ENCODE data around the gene RYR3.

Gene RYR3

GRCh38 chr15:33902043-33902442 lies 591.3 kb downstream of the RYR3 start:
- Histone ChIP-seq H3K36me3 (ENCODE audit: control insufficient read depth in 1 of 2, insufficient read depth in 2 of 2, low read length in 2 of 2) (no peaks in the 10 kb centered on the region), H3K18ac (ENCODE audit: low read length) (no peak overlapping the region), H2BK5ac (ENCODE audit: low read depth, low read length, poor library complexity) (no peak overlapping the region), H3K4ac (ENCODE audit: low read depth, low read length) (no peak overlapping the region), H4K12ac (ENCODE audit: low read depth, low read length) (no peak overlapping the region), H4K91ac (ENCODE audit: low read depth, low read length) (no peak overlapping the region), H2BK120ac (ENCODE audit: insufficient read depth, low read length, poor library complexity) (no peak overlapping the region), H3K9ac (ENCODE audit: low read length) (no peak overlapping the region), H3K4me1 (ENCODE audit: control insufficient read depth in 1 of 2, insufficient read depth in 2 of 2, low read length in 2 of 2) (no peaks in the 10 kb centered on the region), H3K79me1 (ENCODE audit: low read length) (no peaks in the 10 kb centered on the region), H3K14ac (ENCODE audit: low read length) (no peak overlapping the region), H3K4me2 (ENCODE audit: low read length) (no peak overlapping the region), H2AK5ac (ENCODE audit: low read length) (no peak overlapping the region), H3K4me3 (ENCODE audit: low read depth, low read length) (no peak overlapping the region), H4K8ac (ENCODE audit: low read depth, low read length) (no peak overlapping the region), H3K9me3 (ENCODE audit: insufficient read depth, low read depth, low read length) (no peaks in the 10 kb centered on the region), H3K23ac (ENCODE audit: low read length) (no peak overlapping the region), H3K27ac (ENCODE audit: low read depth, low read length) (no peak overlapping the region), H2AFZ (ENCODE audit: insufficient read depth, low read length, poor library complexity) (no peak overlapping the region), H3K79me2 (ENCODE audit: control insufficient read depth, insufficient read depth, low read length, poor library complexity) (no peaks in the 10 kb centered on the region), H2BK12ac (ENCODE audit: low read length) (no peak overlapping the region), H3K27me3 (ENCODE audit: insufficient read depth, low read length) (no peaks in the 10 kb centered on the region)
- DNase-seq = no peak
- no CpG with 5 or more reads among the region's 1 CpG for WGBS (ENCODE audit: extremely low coverage, insufficient coverage, insufficient read length)

- no peaks in the 10 kb centered on the region for H3K79me2 ChIP-seq (ENCODE audit: control insufficient read depth, insufficient read depth, low read length, poor library complexity)
- no peak overlapping the region for H3K4ac ChIP-seq (ENCODE audit: low read depth, low read length)
- no peaks in the 10 kb centered on the region for H3K36me3 ChIP-seq (ENCODE audit: control insufficient read depth in 1 of 2, insufficient read depth in 2 of 2, low read length in 2 of 2)
- H2AK5ac ChIP-seq (ENCODE audit: low read length) = no peak overlapping the region
- DNase-seq = no peak
- no peaks in the 10 kb centered on the region for H3K27me3 ChIP-seq (ENCODE audit: insufficient read depth, low read length)
- H2BK12ac ChIP-seq (ENCODE audit: low read length) = no peak overlapping the region
- no peaks in the 10 kb centered on the region for H3K79me1 ChIP-seq (ENCODE audit: low read length)
- no peaks in the 10 kb centered on the region for H3K4me1 ChIP-seq (ENCODE audit: control insufficient read depth in 1 of 2, insufficient read depth in 2 of 2, low read length in 2 of 2)
- no peak overlapping the region for H2AFZ ChIP-seq (ENCODE audit: insufficient read depth, low read length, poor library complexity)
- H3K4me3 ChIP-seq (ENCODE audit: low read depth, low read length) = no peak overlapping the region
- H4K91ac ChIP-seq (ENCODE audit: low read depth, low read length) = no peak overlapping the region
- H2BK5ac ChIP-seq (ENCODE audit: low read depth, low read length, poor library complexity) = no peak overlapping the region
- no peaks in the 10 kb centered on the region for H3K9me3 ChIP-seq (ENCODE audit: insufficient read depth, low read depth, low read length)
- H2BK120ac ChIP-seq (ENCODE audit: insufficient read depth, low read length, poor library complexity) = no peak overlapping the region
- no peak overlapping the region for H4K12ac ChIP-seq (ENCODE audit: low read depth, low read length)
- no peak overlapping the region for H3K9ac ChIP-seq (ENCODE audit: low read length)
- no peak overlapping the region for H3K27ac ChIP-seq (ENCODE audit: low read depth, low read length)
- WGBS (ENCODE audit: extremely low coverage, insufficient coverage, insufficient read length) = no CpG with 5 or more reads among the region's 2 CpGs
- no peak overlapping the region for H3K4me2 ChIP-seq (ENCODE audit: low read length)
- no peak overlapping the region for H4K8ac ChIP-seq (ENCODE audit: low read depth, low read length)
- no peak overlapping the region for H3K23ac ChIP-seq (ENCODE audit: low read length)
- no peak overlapping the region for H3K14ac ChIP-seq (ENCODE audit: low read length)
- H3K18ac ChIP-seq (ENCODE audit: low read length) = no peak overlapping the region
These were observed 592.9 kb downstream of the RYR3 start for GRCh38 chr15:33903661-33904060.

- no peak overlapping the region for H3K14ac ChIP-seq (ENCODE audit: low read length)
These were observed 596.6 kb downstream of the RYR3 start for GRCh38 chr15:33907326-33907725.

GRCh38 chr15:33908406-33908805 lies 597.6 kb downstream of the RYR3 start:
- Histone ChIP-seq H3K18ac (ENCODE audit: low read length) (no peak overlapping the region), H2BK120ac (ENCODE audit: insufficient read depth, low read length, poor library complexity) (no peak overlapping the region), H3K27ac (ENCODE audit: low read depth, low read length) (no peak overlapping the region), H2AFZ (ENCODE audit: insufficient read depth, low read length, poor library complexity) (no peak overlapping the region), H3K79me2 (ENCODE audit: control insufficient read depth, insufficient read depth, low read length, poor library complexity) (no peaks in the 10 kb centered on the region), H4K8ac (ENCODE audit: low read depth, low read length) (no peak overlapping the region), H2BK12ac (ENCODE audit: low read length) (no peak overlapping the region), H4K12ac (ENCODE audit: low read depth, low read length) (no peak overlapping the region), H3K36me3 (ENCODE audit: control insufficient read depth in 1 of 2, insufficient read depth in 2 of 2, low read length in 2 of 2) (no peaks in the 10 kb centered on the region), H2AK5ac (ENCODE audit: low read length) (no peak overlapping the region), H3K9ac (ENCODE audit: low read length) (no peak overlapping the region), H3K4me1 (ENCODE audit: control insufficient read depth in 1 of 2, insufficient read depth in 2 of 2, low read length in 2 of 2) (no peaks in the 10 kb centered on the region), H3K79me1 (ENCODE audit: low read length) (no peaks in the 10 kb centered on the region), H3K4ac (ENCODE audit: low read depth, low read length) (no peak overlapping the region), H3K14ac (ENCODE audit: low read length) (no peak overlapping the region), H3K4me3 (ENCODE audit: low read depth, low read length) (no peak overlapping the region), H3K23ac (ENCODE audit: low read length) (no peak overlapping the region), H4K91ac (ENCODE audit: low read depth, low read length) (no peak overlapping the region), H3K4me2 (ENCODE audit: low read length) (no peak overlapping the region), H3K27me3 (ENCODE audit: insufficient read depth, low read length) (no peaks in the 10 kb centered on the region), H3K9me3 (ENCODE audit: insufficient read depth, low read depth, low read length) (no peaks in the 10 kb centered on the region), H2BK5ac (ENCODE audit: low read depth, low read length, poor library complexity) (no peak overlapping the region)
- WGBS (ENCODE audit: extremely low coverage, insufficient coverage, insufficient read length) = no CpG with 5 or more reads among the region's 3 CpGs
- DNase-seq = no peak

More at GRCh38 chr15:33907326-33907725, 596.6 kb downstream of the RYR3 start:
- no peak overlapping the region for H4K8ac ChIP-seq (ENCODE audit: low read depth, low read length)
- H3K79me2 ChIP-seq (ENCODE audit: control insufficient read depth, insufficient read depth, low read length, poor library complexity) = no peaks in the 10 kb centered on the region
- H3K9me3 ChIP-seq (ENCODE audit: insufficient read depth, low read depth, low read length) = no peaks in the 10 kb centered on the region
- H2BK120ac ChIP-seq (ENCODE audit: insufficient read depth, low read length, poor library complexity) = no peak overlapping the region
- H3K4ac ChIP-seq (ENCODE audit: low read depth, low read length) = no peak overlapping the region
- no peak overlapping the region for H3K9ac ChIP-seq (ENCODE audit: low read length)
- H3K4me3 ChIP-seq (ENCODE audit: low read depth, low read length) = no peak overlapping the region
- H3K36me3 ChIP-seq (ENCODE audit: control insufficient read depth in 1 of 2, insufficient read depth in 2 of 2, low read length in 2 of 2) = no peaks in the 10 kb centered on the region
- H3K4me2 ChIP-seq (ENCODE audit: low read length) = no peak overlapping the region
- H3K4me1 ChIP-seq (ENCODE audit: control insufficient read depth in 1 of 2, insufficient read depth in 2 of 2, low read length in 2 of 2) = no peaks in the 10 kb centered on the region
- H2BK5ac ChIP-seq (ENCODE audit: low read depth, low read length, poor library complexity) = no peak overlapping the region
- H3K79me1 ChIP-seq (ENCODE audit: low read length) = no peaks in the 10 kb centered on the region
- no peak overlapping the region for H2AK5ac ChIP-seq (ENCODE audit: low read length)
- H2AFZ ChIP-seq (ENCODE audit: insufficient read depth, low read length, poor library complexity) = no peak overlapping the region
- H3K27ac ChIP-seq (ENCODE audit: low read depth, low read length) = no peak overlapping the region
- H2BK12ac ChIP-seq (ENCODE audit: low read length) = no peak overlapping the region
- DNase-seq = no peak
- no peak overlapping the region for H3K23ac ChIP-seq (ENCODE audit: low read length)
- no peak overlapping the region for H4K12ac ChIP-seq (ENCODE audit: low read depth, low read length)
- H3K27me3 ChIP-seq (ENCODE audit: insufficient read depth, low read length) = no peaks in the 10 kb centered on the region
- H3K18ac ChIP-seq (ENCODE audit: low read length) = no peak overlapping the region
- no peak overlapping the region for H4K91ac ChIP-seq (ENCODE audit: low read depth, low read length)
